Lung (tissue), 12 donors: ENCODE results near the gene TRIM44. TPM values are rescaled to one million over a fixed set of nuclear protein-coding genes. Genes with fewer than 3 reads are reported as not detected.

ENCODE experiments used
- ATAC-seq: fragments of 200-7000 bp; cut with Tn5 transposase; one replicate; pipeline ENCODE4 v1.9.1; 2020; ENCODE audit warnings: moderate number of reproducible peaks; ENCODE audit not compliant: insufficient read depth, low FRiP score
- DNase-seq, 3 donors: peaks; one replicate each; pipeline ENCODE4 v3.0.0-alpha.2; 2013 to 2017
- H3K27ac ChIP-seq, 2 donors: one replicate each; pipeline ENCODE4 v1.5.1; 2013; ENCODE audit warnings: mild to moderate bottlenecking in 2 of 2, moderate library complexity in 2 of 2, control low read depth in 1 of 2, inconsistent platforms in 1 of 2, low read depth in 1 of 2, low read length in 1 of 2
- H3K27me3 ChIP-seq, 3 donors: one replicate each; pipeline ENCODE4 v1.5.1; 2013; ENCODE audit warnings: low read length in 2 of 3; ENCODE audit not compliant: control insufficient read depth in 3 of 3, insufficient read depth in 3 of 3
- H3K36me3 ChIP-seq, 4 donors: one replicate each; pipeline ENCODE4 v1.5.1; 2013; ENCODE audit warnings: low read length in 4 of 4, mild to moderate bottlenecking in 1 of 4, moderate library complexity in 1 of 4; ENCODE audit not compliant: control insufficient read depth in 4 of 4, insufficient read depth in 4 of 4
- H3K4me1 ChIP-seq, 5 donors: one replicate each; pipeline ENCODE4 v1.5.1; 2013; ENCODE audit warnings: low read length in 5 of 5, mild to moderate bottlenecking in 2 of 5, moderate library complexity in 1 of 5; ENCODE audit not compliant: control insufficient read depth in 5 of 5, insufficient read depth in 5 of 5
- H3K4me3 ChIP-seq: one replicate; pipeline ENCODE4 v1.5.1; 2013; ENCODE audit warnings: mild to moderate bottlenecking, control low read depth, moderate library complexity
- H3K9ac ChIP-seq, 2 donors: one replicate each; pipeline ENCODE4 v1.5.1; 2013; ENCODE audit warnings: low read length in 2 of 2, control low read depth in 1 of 2; ENCODE audit not compliant: insufficient read depth in 1 of 2
- H3K9me3 ChIP-seq, 4 donors: one replicate each; pipeline ENCODE4 v1.5.1; 2013; ENCODE audit warnings: low read length in 3 of 4, mild to moderate bottlenecking in 1 of 4, moderate library complexity in 1 of 4; ENCODE audit not compliant: control insufficient read depth in 4 of 4, insufficient read depth in 3 of 4
- whole genome bisulfite sequencing, 2 donors: extraction: QIAGEN DNeasy Blood & Tissue Kit; methylation state at CpG; one replicate each; pipeline ENCODE4 v1.1.7; 2013; 5-methylcytosine and 5-hydroxymethylcytosine counted together
- polyA plus RNA-seq, 2 donors: library from polyadenylated mRNA; stranded (reverse); fragments of 200-250 nt; gene quantifications; one replicate each; pipeline ENCODE4 v1.2.1, GENCODE V29; 2013
- total RNA-seq, 2 donors: library from RNA; depleted of rRNA in 1 of 2; stranded (reverse); fragments of >200 nt in 1 of 2; gene quantifications; one replicate each; pipeline ENCODE4 v1.2.1, GENCODE V29; 2014 to 2021
- TF ChIP-seq, protein P1 (sequence below): IDR thresholded peaks from 2 replicates; pipeline ENCODE4 v1.5.1; 2012; ENCODE audit warnings: mild to moderate bottlenecking; ENCODE audit errors: control extremely low read depth, extremely low read depth
- donor health status: control.
- donor health status: control.
- donor health status: Bipolar disorder and iron deficiency.
- donor health status: healthy.
- donor health status: DM: yes; HTN: yes; CAD: no.

The TRIM44 gene
- total and polyA plus RNA-seq, 4 donors, result 9.1 to 62.2 (median 22.7) TPM

- Histone ChIP-seq H3K27ac (no peak overlapping the region), H3K4me1 (peaks cover 0 to 15% (median 4%) of the 10 kb centered on the region in 5 donors), H3K4me3 (no peak overlapping the region), H3K9me3 (no peaks in the 10 kb centered on the region), H3K9ac (no peak overlapping the region), H3K36me3 (peaks cover 0 to 14% (median 6%) of the 10 kb centered on the region in 4 donors), H3K27me3 (no peaks in the 10 kb centered on the region)
- WGBS, 2 donors, result 64 to 73% methylated on average over 9 of the region's 9 CpGs
- DNase-seq (no peak), ATAC-seq (no peak)
- TF ChIP-seq, protein P1, sequence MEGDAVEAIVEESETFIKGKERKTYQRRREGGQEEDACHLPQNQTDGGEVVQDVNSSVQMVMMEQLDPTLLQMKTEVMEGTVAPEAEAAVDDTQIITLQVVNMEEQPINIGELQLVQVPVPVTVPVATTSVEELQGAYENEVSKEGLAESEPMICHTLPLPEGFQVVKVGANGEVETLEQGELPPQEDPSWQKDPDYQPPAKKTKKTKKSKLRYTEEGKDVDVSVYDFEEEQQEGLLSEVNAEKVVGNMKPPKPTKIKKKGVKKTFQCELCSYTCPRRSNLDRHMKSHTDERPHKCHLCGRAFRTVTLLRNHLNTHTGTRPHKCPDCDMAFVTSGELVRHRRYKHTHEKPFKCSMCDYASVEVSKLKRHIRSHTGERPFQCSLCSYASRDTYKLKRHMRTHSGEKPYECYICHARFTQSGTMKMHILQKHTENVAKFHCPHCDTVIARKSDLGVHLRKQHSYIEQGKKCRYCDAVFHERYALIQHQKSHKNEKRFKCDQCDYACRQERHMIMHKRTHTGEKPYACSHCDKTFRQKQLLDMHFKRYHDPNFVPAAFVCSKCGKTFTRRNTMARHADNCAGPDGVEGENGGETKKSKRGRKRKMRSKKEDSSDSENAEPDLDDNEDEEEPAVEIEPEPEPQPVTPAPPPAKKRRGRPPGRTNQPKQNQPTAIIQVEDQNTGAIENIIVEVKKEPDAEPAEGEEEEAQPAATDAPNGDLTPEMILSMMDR, result no peak
These were observed 19.9 kb downstream of the TRIM44 start for GRCh38 chr11:35682230-35683173.

DNA sequence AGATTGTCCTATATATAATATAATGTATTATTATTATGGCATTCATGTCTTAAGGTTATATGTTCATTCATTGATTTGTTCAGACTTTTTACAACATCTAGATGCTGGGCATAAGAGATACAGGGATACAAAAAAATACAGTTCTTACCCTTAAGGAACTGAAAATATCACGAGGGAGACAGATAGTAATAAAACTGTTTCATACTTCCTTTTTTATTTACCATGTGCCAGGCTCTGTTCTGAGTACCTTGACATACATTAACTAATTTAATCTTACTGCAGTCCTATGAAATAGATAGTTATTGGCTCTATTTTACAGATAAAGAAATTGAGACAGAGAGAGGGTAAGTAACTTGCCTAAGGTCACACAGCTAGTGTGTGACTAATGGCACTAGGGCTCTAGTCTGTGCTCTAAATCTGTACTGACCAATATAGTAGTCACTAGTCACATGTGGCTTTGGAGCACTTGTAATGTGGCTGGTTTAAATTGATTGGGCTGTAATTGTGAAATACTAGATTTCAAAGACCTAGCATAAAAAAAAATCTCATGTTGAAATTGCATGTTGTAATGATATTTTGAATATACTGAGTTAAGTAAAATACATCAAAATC is 21.3 kb downstream of the TRIM44 start:
- no peak overlapping the region for H3K4me3 ChIP-seq
- TF ChIP-seq, protein P1, result no peak
- H3K27ac ChIP-seq, result no peak overlapping the region
- H3K4me1 ChIP-seq, result peaks cover 0 to 13% (median 4%) of the 10 kb centered on the region in 5 donors
- H3K9me3 ChIP-seq, result no peaks in the 10 kb centered on the region
- no peaks in the 10 kb centered on the region for H3K27me3 ChIP-seq
- H3K36me3 ChIP-seq, result peaks cover 0 to 18% (median 7%) of the 10 kb centered on the region in 4 donors
- WGBS, 2 donors, result 32 to 61% methylated on average over 1 of the region's 1 CpG
- no peak overlapping the region for H3K9ac ChIP-seq
- ATAC-seq (no peak), DNase-seq (no peak)

GRCh38 chr11:35688023-35688422 is 25.4 kb downstream of the TRIM44 start:
- Histone ChIP-seq H3K36me3 (peaks cover 3 to 18% (median 10%) of the 10 kb centered on the region in 4 donors), H3K4me1 (peaks cover 0 to 14% (median 2%) of the 10 kb centered on the region in 5 donors), H3K27ac (no peak overlapping the region), H3K9ac (no peak overlapping the region), H3K9me3 (no peaks in the 10 kb centered on the region), H3K27me3 (no peaks in the 10 kb centered on the region), H3K4me3 (no peak overlapping the region)
- no peak for ATAC-seq
- TF ChIP-seq, protein P1, result no peak
- DNase-seq, result no peak
